22Rv1 (cell line): ENCODE data around the gene SEC14L1.

Experiments
- H3K27ac ChIP-seq: fragments of 450-650 bp; 2 replicates; pipeline ENCODE4 v1.5.1; 2017
- ZFX ChIP-seq: fragments of 450-650 bp; IDR thresholded peaks from 2 replicates; pipeline ENCODE4 v1.6.1; 2017; ENCODE audit warnings: antibody characterized with exemption, borderline replicate concordance
- TF ChIP-seq, protein P1 (sequence below): fragments of 450-650 bp; IDR thresholded peaks from 2 replicates; pipeline ENCODE4 v1.5.1; 2017; ENCODE audit warnings: mild to moderate bottlenecking

Gene SEC14L1

GRCh38 chr17:77203436-77203835 is 62.7 kb downstream of the SEC14L1 start:
- TF ChIP-seq, protein P1, sequence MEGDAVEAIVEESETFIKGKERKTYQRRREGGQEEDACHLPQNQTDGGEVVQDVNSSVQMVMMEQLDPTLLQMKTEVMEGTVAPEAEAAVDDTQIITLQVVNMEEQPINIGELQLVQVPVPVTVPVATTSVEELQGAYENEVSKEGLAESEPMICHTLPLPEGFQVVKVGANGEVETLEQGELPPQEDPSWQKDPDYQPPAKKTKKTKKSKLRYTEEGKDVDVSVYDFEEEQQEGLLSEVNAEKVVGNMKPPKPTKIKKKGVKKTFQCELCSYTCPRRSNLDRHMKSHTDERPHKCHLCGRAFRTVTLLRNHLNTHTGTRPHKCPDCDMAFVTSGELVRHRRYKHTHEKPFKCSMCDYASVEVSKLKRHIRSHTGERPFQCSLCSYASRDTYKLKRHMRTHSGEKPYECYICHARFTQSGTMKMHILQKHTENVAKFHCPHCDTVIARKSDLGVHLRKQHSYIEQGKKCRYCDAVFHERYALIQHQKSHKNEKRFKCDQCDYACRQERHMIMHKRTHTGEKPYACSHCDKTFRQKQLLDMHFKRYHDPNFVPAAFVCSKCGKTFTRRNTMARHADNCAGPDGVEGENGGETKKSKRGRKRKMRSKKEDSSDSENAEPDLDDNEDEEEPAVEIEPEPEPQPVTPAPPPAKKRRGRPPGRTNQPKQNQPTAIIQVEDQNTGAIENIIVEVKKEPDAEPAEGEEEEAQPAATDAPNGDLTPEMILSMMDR: no peak
- TF ChIP-seq ZFX: no peak
- no peak overlapping the region for H3K27ac ChIP-seq

DNA sequence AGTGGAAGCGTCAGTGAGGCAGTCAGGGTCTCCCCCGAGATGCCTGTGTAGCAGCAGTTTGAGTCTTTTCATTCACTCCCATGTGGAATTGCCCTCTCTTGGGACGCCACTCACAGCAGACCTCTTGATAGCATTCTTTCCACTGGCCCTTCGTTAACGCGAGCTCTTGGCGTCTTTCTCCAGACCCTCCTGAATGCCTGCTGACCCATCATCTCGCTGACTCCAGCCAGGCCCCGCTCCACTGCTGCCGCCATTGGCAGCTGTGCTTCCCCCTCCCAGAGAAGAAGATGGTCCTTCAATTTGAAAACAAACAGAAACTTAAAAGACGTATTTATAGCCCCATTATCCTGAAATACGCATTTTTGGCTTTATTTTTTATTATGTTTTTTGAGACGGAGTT is 63.1 kb downstream of the SEC14L1 start:
- TF ChIP-seq ZFX: no peak
- TF ChIP-seq, protein P1: no peak

GRCh38 chr17:77204536-77204935 is 63.8 kb downstream of the SEC14L1 start:
- H3K27ac ChIP-seq: no peak overlapping the region
- TF ChIP-seq, protein P1: no peak
- no peak for TF ChIP-seq ZFX

More for the DNA sequence above, 63.1 kb downstream of the SEC14L1 start:
- no peak overlapping the region for H3K27ac ChIP-seq

DNA sequence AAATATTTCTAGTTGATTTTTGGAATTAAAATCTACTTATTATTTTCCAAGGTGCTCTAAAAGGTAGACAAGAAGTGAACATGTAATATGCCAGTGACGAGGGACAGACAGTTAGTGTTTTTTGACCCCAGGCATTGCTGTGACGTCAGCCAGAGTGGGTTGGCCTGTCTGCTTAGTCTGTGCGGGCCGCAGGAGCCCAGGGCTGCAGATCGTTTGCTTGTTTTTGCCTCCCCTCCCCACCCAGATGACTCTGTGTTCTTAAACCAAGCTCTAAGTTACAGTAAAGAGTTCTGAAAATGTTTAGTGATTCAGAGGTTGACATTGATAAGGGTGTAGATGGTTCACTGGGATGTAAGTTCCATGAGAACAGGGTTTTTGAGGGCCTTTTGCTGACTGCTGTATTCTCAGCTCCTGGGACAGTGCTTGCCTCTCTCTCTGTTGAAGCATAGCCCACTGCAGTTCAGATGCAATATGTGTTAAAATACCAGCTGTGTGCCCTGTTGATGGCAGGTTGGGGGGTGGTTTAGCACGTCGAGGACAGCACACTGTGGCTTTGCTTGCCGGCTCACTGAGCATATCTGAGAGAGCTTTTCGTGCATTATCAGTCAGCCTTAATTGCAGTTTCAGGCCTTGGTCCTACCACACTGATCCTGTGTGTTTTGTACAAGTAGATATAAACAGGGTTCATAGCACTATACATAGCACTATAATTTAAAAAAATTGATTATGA is 64.8 kb downstream of the SEC14L1 start:
- no peak overlapping the region for H3K27ac ChIP-seq
- TF ChIP-seq, protein P1: no peak
- TF ChIP-seq ZFX: no peak

- no peak for TF ChIP-seq ZFX
- TF ChIP-seq, protein P1: no peak
- no peak overlapping the region for H3K27ac ChIP-seq
Measured at GRCh38 chr17:77206158-77206956, 65.6 kb downstream of the SEC14L1 start.

DNA sequence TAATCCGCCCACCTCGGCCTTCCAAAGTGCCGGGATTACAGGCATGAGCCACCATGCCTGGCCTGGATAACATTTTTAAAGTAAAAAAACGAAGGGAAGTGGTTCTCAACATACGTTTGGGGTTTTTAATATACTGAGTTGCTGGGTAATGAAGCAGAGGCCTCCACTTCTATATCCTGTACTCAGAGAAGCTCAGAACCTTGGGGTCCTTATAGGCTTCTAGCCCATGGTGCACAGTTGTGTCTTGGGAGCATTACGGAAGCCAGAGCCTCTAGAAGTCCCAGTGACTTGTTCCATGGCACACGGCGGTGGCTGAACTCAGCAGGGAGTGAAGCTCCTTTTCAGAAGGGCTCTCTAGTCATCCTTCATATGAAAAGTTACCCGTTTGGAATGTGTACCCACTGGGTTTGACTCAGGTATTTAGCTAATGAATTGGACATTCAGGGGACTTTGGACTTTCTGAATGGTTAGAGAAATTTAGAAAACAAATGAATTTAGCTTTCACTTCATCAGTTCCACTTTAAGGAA is 67.0 kb downstream of the SEC14L1 start:
- no peak overlapping the region for H3K27ac ChIP-seq
- TF ChIP-seq, protein P1: no peak
- no peak for TF ChIP-seq ZFX
